Loucy (cell line): Measurements from ENCODE around the gene PKD2L2.
A peak's percentile ranks its signal among the peaks of the same experiment; 100 is the strongest.
"Not testable (repeated sequence)": the region's sequence is repeated elsewhere in the genome, so short reads cannot be mapped to it uniquely, and the experiment has no call there.

Experiments used
- H2AFZ ChIP-seq: fragments of 200-600 bp; sonication (generic); 2 replicates; pipeline ENCODE4 v1.6.0; 2016; ENCODE audit warnings: antibody characterized with exemption, mild to moderate bottlenecking, low read length, moderate library complexity
- H3F3A ChIP-seq: fragments of 200-600 bp; 2 replicates; pipeline ENCODE4 v1.6.0; 2016; ENCODE audit warnings: antibody characterized with exemption, low read depth, mild to moderate bottlenecking
- H3K27me3 ChIP-seq: fragments of 200-600 bp; sonication (generic); 2 replicates; pipeline ENCODE4 v1.6.1; 2014; ENCODE audit warnings: low read length, mild to moderate bottlenecking; ENCODE audit not compliant: insufficient read depth, poor library complexity, severe bottlenecking
- H3K36me3 ChIP-seq: fragments of 200-600 bp; sonication (generic); 2 replicates; pipeline ENCODE4 v1.6.1; 2016; ENCODE audit warnings: low read length; ENCODE audit not compliant: insufficient read depth
- H3K4me1 ChIP-seq: fragments of 200-600 bp; sonication (generic); 2 replicates; pipeline ENCODE4 v1.5.1; 2014; ENCODE audit warnings: low read length, mild to moderate bottlenecking; ENCODE audit not compliant: insufficient read depth, poor library complexity, severe bottlenecking
- H3K4me2 ChIP-seq: fragments of 200-600 bp; sonication (generic); 2 replicates; pipeline ENCODE4 v1.6.0; 2014; ENCODE audit warnings: antibody characterized with exemption, low read length, low read depth, mild to moderate bottlenecking; ENCODE audit not compliant: poor library complexity, severe bottlenecking
- H3K4me3 ChIP-seq: fragments of 200-600 bp; sonication (generic); 2 replicates; pipeline ENCODE4 v1.5.1; 2014; ENCODE audit warnings: low read length, mild to moderate bottlenecking, mixed read lengths; ENCODE audit not compliant: poor library complexity, severe bottlenecking
- H3K79me2 ChIP-seq: fragments of 200-600 bp; sonication (generic); 2 replicates; pipeline ENCODE4 v1.6.1; 2014; ENCODE audit warnings: low read length; ENCODE audit not compliant: insufficient read depth
- H3K9ac ChIP-seq: fragments of 200-600 bp; sonication (generic); 2 replicates; pipeline ENCODE4 v1.6.0; 2014; ENCODE audit warnings: mild to moderate bottlenecking, low read depth, low read length, moderate library complexity; ENCODE audit not compliant: poor library complexity, severe bottlenecking
- H3K9me2 ChIP-seq: fragments of 200-600 bp; sonication (generic); replicated peaks from 2 replicates; pipeline ENCODE4 v1.6.1; 2016; ENCODE audit warnings: low read depth, low read length, mixed read lengths
- H3K9me3 ChIP-seq: fragments of 200-600 bp; sonication (generic); 2 replicates; pipeline ENCODE4 v1.6.1; 2014; ENCODE audit warnings: mild to moderate bottlenecking, antibody characterized with exemption, low read length, low read depth; ENCODE audit not compliant: insufficient read depth
- H4K20me1 ChIP-seq: fragments of 200-600 bp; sonication (generic); 2 replicates; pipeline ENCODE4 v1.6.0; 2014; ENCODE audit warnings: antibody characterized with exemption, low read length, mild to moderate bottlenecking; ENCODE audit not compliant: insufficient read depth, poor library complexity, severe bottlenecking
- EZH2phosphoT487 ChIP-seq: fragments of 200-600 bp; IDR thresholded peaks from 2 replicates; pipeline ENCODE4 v1.6.1; 2018; ENCODE audit warnings: antibody characterized with exemption, mild to moderate bottlenecking, moderate library complexity, borderline replicate concordance
- TF ChIP-seq, protein P1 (sequence below): fragments of 200-600 bp; sonication (generic); conservative IDR thresholded peaks from 2 replicates; pipeline ENCODE4 v1.5.1; 2014; ENCODE audit warnings: mild to moderate bottlenecking, antibody characterized with exemption, low read length

The PKD2L2 gene

DNA sequence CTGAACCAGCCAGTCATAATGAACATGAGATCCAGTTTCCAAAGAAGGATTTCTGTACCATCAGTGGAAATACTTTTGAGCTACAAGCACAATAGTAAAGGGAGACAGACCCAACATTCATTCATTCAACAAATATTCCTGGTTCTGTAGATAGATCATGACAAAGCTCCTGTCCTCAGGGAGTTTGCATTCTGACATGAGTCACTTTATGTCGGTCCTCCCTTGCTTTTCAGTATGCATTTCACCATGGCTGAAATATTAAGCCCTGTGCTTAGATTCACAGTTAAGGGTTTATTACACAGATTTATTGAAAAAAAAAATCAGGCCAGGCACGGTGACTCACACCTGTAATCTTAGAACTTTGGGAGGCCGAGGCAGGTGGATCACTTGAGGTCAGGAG is 27.0 kb upstream of the PKD2L2 start:
- TF ChIP-seq, protein P1, sequence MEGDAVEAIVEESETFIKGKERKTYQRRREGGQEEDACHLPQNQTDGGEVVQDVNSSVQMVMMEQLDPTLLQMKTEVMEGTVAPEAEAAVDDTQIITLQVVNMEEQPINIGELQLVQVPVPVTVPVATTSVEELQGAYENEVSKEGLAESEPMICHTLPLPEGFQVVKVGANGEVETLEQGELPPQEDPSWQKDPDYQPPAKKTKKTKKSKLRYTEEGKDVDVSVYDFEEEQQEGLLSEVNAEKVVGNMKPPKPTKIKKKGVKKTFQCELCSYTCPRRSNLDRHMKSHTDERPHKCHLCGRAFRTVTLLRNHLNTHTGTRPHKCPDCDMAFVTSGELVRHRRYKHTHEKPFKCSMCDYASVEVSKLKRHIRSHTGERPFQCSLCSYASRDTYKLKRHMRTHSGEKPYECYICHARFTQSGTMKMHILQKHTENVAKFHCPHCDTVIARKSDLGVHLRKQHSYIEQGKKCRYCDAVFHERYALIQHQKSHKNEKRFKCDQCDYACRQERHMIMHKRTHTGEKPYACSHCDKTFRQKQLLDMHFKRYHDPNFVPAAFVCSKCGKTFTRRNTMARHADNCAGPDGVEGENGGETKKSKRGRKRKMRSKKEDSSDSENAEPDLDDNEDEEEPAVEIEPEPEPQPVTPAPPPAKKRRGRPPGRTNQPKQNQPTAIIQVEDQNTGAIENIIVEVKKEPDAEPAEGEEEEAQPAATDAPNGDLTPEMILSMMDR, result no peak
- no peak for TF ChIP-seq EZH2phosphoT487
- Histone ChIP-seq H3F3A (peaks cover 8% of the 10 kb centered on the region), H4K20me1 (no peaks in the 10 kb centered on the region), H3K79me2 (no peaks in the 10 kb centered on the region), H3K4me2 (peak overlapping the region; percentile 50), H3K4me1 (peaks cover 40% of the 10 kb centered on the region), H2AFZ (no peak overlapping the region), H3K9ac (no peak overlapping the region), H3K4me3 (no peak overlapping the region), H3K9me2 (no peaks in the 10 kb centered on the region), H3K36me3 (no peaks in the 10 kb centered on the region), H3K9me3 (no peaks in the 10 kb centered on the region), H3K27me3 (no peaks in the 10 kb centered on the region)

DNA sequence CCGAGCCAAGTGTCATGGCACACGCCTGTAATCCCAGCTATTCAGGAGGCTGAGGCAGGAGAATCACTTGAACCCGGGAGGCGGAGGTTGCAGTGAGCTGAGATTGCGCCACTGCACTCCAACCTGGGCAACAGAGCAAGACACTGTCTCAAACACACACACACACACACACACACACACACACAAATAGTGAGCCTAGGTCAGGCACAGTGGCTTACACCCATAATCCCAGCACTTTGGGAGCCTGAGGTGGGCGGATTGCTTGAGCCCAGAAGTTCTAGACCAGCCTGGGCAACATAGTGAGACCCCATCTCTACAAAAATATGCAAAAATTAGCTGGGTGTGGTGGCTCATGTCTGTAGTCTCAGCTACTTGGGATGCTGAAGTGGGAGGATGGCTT is 25.6 kb upstream of the PKD2L2 start:
- not testable (repeated sequence) for H3K27me3 ChIP-seq, H3K36me3 ChIP-seq, H3K4me2 ChIP-seq, H3K9me2 ChIP-seq, H3K9me3 ChIP-seq, H3F3A ChIP-seq, H3K79me2 ChIP-seq, H2AFZ ChIP-seq, H4K20me1 ChIP-seq, H3K9ac ChIP-seq, H3K4me3 ChIP-seq
- H3K4me1 ChIP-seq, result peaks cover 33% of the 10 kb centered on the region

DNA sequence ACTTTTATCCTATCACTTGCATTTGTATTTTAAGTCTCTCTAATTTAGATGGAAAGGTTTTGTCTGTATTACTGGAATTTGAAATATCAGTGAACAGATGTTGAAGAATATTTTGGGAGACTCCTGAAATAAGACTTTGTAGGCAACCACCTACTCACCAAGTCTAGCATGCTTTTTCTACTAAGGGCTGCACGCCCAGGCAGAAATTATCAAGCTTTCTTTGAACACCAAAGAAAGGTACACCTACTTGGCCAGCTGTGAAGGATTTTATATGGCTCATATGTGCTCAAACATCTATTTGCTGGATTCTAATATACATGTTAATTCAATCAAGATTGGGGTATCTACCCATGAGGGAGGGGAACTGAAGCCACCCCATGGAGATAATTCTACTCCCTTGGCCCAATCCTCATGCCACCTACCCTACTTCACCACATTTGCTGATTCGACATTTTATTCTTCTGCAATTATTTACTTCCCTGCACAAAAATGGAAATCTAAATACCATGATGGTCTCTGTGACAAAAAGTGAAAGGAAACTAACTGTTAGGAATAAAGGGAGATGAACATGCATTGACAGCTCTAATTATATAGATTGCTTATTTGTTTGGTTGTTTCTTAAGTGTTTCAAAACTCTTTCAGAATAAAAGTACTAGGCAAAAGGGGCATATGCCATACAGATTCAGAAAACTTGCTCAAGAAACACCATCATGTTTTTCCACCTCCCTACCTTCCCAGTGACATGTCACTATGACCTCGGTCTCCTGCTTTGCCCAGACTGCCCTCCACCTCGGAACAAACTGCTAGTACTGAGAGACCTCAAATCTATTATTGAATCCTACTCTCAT is 22.5 kb upstream of the PKD2L2 start:
- H3K9me3 ChIP-seq, result no peaks in the 10 kb centered on the region
- H3F3A ChIP-seq, result 0 out of 2 replicates have a peak, but pooled peaks cover 3% of the 10 kb centered on the region
- H3K79me2 ChIP-seq, result no peaks in the 10 kb centered on the region
- H4K20me1 ChIP-seq, result no peaks in the 10 kb centered on the region
- H3K27me3 ChIP-seq, result no peaks in the 10 kb centered on the region
- H3K4me1 ChIP-seq, result peaks cover 18% of the 10 kb centered on the region
- H3K9ac ChIP-seq, result no peak overlapping the region
- TF ChIP-seq EZH2phosphoT487, result no peak
- TF ChIP-seq, protein P1, result no peak
- peak overlapping the region; percentile 3 for H3K4me2 ChIP-seq
- H3K36me3 ChIP-seq, result no peaks in the 10 kb centered on the region
- H3K9me2 ChIP-seq, result no peaks in the 10 kb centered on the region
- H2AFZ ChIP-seq, result no peak overlapping the region
- H3K4me3 ChIP-seq, result no peak overlapping the region

DNA sequence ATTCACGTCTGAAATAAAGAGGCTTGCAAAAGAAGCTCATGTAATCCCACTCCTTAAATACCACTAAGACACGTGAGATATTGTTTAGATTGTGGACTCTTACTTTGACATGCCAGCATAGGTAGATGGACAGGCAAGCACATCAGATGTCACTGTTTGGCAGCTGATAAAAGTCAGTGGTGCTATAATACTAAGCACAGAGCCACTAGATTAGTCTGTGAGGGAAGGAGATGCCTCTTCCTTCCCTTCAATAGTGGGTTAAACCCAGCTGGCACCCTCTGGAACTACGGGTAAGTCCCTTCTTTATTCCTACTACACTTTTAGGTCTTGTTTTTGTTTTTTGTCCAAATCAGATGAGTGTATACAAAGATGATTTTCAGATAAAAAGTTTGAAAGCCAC is 21.6 kb upstream of the PKD2L2 start, which contains the start of gene MYOT:
MYOT (plus strand) TSS at position 197 of the 400 bp plus-strand sequence. CDS start 2,792 bp downstream, outside the sequence.
- no peak within 1 kb of the TSS for H2AFZ ChIP-seq
- H3F3A ChIP-seq, result no peaks in the 10 kb centered on the region
- H3K9me2 ChIP-seq, result no peaks in the 10 kb centered on the region
- no peaks in the 10 kb centered on the region for H3K36me3 ChIP-seq
- no peak within 1 kb of the TSS for H3K9ac ChIP-seq
- peak within 1 kb of the TSS; percentile 3 for H3K4me2 ChIP-seq
- no peaks in the 10 kb centered on the region for H4K20me1 ChIP-seq
- H3K4me1 ChIP-seq, result peaks cover 12% of the 10 kb centered on the region
- H3K27me3 ChIP-seq, result no peaks in the 10 kb centered on the region
- H3K4me3 ChIP-seq, result no peak within 1 kb of the TSS
- no peaks in the 10 kb centered on the region for H3K79me2 ChIP-seq
- no peak for TF ChIP-seq EZH2phosphoT487
- H3K9me3 ChIP-seq, result no peaks in the 10 kb centered on the region
